ENCODE measurements around the gene ZFP1.

ZFP1 gene

DNA sequence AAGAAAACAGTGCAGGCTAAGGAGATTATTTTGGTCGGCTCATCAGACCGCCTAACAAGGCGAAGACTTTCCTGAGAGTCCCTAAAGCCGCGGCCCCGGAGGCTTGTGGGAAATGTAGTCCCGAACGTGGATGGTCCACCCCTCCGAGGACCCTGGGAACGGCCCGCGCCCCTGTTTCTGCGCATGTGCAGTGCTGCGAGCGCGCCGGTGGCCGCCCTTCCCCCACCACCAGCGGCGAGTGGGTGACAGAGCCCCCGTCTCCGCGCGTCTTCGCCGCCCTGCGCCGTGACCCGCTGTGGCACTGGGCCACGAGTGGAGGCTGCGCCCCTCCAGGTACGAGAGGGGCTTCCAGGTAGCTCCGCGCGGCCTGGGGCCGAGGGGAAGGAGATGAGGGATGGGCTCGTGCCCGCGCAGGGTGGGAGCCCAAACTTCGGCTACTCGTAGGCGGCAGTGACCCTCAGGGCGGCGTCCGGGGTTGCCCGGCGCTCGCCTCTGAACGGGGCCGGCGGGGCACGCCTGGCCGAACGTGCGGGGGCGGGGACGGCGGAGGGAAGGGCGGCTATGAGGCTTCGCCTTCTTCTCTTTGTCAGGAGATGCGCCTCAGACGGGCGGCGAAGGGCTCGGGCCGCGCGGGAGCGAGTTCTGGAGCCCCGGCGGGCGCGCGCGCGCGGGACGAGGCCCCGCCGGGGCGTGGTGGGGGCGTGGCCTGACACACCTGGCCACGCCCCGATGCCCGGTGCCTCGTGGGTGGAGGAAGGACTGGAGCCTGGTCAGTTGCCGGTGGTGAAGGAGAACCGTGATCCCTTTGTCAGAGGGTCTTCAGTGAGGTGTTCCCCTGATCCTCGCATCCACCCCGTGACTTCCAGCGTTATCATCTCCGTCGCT lies at the start of gene ZFP1:
ZFP1 (plus strand) TSS at position 214 of the 885 bp plus-strand sequence. CDS start 4,428 bp downstream, outside the sequence.
- Mint-ChIP-seq H3K4me1 (peaks cover 5% of the 10 kb centered on the region), H3K27me3 (ENCODE audit: low read depth, poor library complexity) (peaks cover 2% of the 10 kb centered on the region), H3K36me3 (ENCODE audit: low read depth) (peaks cover 47% of the 10 kb centered on the region), H3K27ac (peak within 1 kb of the TSS; percentile 93), H3K4me3 (peak within 1 kb of the TSS; percentile 93), H3K9me3 (peaks cover 74% of the 10 kb centered on the region)
- peak; percentile 96 for DNase-seq
- TF ChIP-seq, protein P1, sequence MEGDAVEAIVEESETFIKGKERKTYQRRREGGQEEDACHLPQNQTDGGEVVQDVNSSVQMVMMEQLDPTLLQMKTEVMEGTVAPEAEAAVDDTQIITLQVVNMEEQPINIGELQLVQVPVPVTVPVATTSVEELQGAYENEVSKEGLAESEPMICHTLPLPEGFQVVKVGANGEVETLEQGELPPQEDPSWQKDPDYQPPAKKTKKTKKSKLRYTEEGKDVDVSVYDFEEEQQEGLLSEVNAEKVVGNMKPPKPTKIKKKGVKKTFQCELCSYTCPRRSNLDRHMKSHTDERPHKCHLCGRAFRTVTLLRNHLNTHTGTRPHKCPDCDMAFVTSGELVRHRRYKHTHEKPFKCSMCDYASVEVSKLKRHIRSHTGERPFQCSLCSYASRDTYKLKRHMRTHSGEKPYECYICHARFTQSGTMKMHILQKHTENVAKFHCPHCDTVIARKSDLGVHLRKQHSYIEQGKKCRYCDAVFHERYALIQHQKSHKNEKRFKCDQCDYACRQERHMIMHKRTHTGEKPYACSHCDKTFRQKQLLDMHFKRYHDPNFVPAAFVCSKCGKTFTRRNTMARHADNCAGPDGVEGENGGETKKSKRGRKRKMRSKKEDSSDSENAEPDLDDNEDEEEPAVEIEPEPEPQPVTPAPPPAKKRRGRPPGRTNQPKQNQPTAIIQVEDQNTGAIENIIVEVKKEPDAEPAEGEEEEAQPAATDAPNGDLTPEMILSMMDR (IDR thresholded peaks at IDR 0.05): no peak

DNA sequence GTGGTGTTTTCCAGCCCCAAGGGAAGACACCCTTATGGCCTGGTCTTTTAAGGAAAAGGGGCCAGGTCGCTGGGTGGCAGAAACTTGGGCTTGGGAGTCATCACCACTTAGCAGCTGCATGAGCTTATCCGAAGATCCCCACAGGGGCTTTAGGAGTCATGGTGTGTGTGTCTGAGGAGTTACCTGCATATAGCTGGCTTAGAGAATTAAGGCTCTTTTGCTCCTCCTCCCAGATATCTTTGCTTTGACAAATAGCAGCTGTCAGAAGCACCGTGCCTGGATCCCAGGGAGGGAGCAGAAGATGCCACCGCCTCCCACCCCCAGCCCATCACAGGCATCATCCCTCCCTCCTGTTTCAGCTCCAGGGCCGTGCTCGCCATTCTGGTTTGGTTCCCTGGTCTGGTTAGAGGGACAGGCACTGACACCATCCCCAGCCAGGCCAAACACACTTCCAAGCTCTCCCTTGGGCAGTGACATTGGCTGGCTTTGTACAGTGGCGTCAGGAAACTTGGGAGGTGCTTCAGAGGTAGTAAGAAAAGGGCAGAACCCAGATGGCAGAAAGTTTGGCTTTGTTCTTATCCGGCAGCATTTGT lies 49.2 kb upstream of the ZFP1 start:
- Mint-ChIP-seq H3K4me1 (peaks cover 35% of the 10 kb centered on the region), H3K27me3 (ENCODE audit: low read depth, poor library complexity) (peaks cover under 1% of the 10 kb centered on the region), H3K27ac (peak overlapping the region; percentile 51), H3K36me3 (ENCODE audit: low read depth) (peaks cover 25% of the 10 kb centered on the region), H3K9me3 (no peaks in the 10 kb centered on the region), H3K4me3 (no peak overlapping the region)
- no peak for DNase-seq
- TF ChIP-seq, protein P1 (IDR thresholded peaks at IDR 0.05): no peak

DNA sequence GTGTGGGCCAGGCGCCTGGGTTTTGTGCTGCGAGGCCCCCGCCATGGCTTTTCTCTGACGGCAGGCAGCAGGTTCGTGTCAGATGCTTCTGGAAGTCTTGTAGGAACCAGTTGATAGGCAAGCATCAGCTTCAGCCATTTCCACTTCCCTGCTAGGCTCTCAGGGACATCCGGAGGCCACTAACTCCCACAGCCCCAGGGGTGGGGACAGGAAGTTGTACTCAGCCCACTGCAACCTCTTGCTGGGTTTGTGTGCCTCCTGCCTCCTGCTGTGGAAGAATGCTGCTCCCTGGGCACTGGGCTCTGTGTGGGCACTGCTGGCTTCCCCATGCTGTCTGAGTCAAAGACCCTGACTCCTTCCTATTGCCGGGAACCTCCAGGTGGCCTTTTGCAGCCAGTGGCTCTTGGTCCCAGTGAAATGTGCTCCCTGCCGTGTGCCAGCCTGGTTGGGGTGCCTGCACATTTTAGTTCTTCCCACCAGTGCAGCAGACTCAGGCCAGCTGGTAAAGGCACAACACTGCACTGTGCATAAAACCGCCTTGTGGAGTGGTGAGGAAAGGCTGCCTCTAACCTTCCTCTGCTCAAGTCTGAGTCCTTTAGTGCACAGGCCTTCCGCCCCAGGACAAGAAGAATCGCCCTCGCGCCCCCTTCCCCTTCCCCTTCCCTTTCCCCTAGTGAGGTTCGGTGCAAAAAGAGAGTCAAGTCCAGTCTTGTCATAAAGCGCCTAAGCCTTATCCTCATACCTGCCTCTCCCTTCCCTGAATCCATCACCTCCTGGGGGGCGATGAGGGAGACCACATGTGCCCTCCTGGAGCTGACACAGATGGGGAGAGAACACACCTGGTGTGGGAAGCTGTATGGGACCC lies 48.4 kb upstream of the ZFP1 start:
- H3K9me3 Mint-ChIP-seq: no peaks in the 10 kb centered on the region
- H3K4me3 Mint-ChIP-seq: no peak overlapping the region

DNA sequence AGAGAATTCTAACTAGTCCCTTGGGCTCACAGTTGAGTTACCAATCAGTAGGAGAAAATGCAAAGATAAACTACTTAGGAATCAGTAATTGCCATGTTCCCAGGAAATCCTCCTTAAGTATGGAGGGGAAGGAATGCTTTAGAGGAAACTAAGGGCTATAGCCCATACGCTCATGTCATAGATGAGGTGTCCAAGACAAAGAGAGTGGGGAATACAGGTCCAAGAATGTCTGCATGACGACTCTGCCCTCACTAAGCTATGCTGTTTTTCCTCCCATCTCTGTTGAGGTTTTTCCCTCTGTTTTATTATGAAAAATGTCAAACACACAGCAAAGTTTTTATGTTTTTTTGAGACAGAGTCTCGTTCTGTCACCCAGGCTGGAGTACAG lies 47.7 kb upstream of the ZFP1 start:
- H3K27me3 Mint-ChIP-seq (ENCODE audit: low read depth, poor library complexity): peaks cover 3% of the 10 kb centered on the region
- no peak overlapping the region for H3K4me3 Mint-ChIP-seq
- H3K27ac Mint-ChIP-seq: peak overlapping the region; percentile 48
- H3K4me1 Mint-ChIP-seq: peaks cover 44% of the 10 kb centered on the region
- DNase-seq: no peak
- TF ChIP-seq, protein P1 (IDR thresholded peaks at IDR 0.05): no peak
- H3K36me3 Mint-ChIP-seq (ENCODE audit: low read depth): peaks cover 31% of the 10 kb centered on the region
- H3K9me3 Mint-ChIP-seq: no peaks in the 10 kb centered on the region

More for the DNA sequence above, 48.4 kb upstream of the ZFP1 start:
- Mint-ChIP-seq H3K36me3 (ENCODE audit: low read depth) (peaks cover 31% of the 10 kb centered on the region), H3K27me3 (ENCODE audit: low read depth, poor library complexity) (peaks cover 3% of the 10 kb centered on the region), H3K27ac (peak overlapping the region; percentile 51), H3K4me1 (peaks cover 41% of the 10 kb centered on the region)
- TF ChIP-seq, protein P1 (IDR thresholded peaks at IDR 0.05): no peak
- DNase-seq: no peak

DNA sequence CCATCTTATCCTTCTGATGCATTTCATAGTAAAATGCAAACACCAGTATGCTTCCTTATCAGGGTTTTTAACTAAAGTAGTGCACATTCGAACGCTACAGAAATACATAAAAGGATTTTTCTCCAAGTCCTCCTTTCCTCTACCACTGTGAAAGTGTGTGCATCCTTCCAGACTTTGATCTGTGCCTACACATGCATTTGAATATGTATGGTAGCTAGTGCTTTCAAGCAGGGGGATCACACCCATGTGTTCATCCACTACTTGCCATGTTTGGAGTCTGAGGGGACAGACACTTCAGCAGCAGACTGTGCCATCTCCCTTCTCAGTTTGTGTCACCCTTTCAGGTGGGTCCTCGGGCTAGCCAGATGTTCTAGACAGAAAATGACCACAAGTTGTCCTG lies 46.7 kb upstream of the ZFP1 start:
- H3K9me3 Mint-ChIP-seq: no peaks in the 10 kb centered on the region
- H3K27ac Mint-ChIP-seq: no peak overlapping the region
- no peak overlapping the region for H3K4me3 Mint-ChIP-seq
- H3K36me3 Mint-ChIP-seq (ENCODE audit: low read depth): peaks cover 26% of the 10 kb centered on the region
- TF ChIP-seq, protein P1 (IDR thresholded peaks at IDR 0.05): no peak
- peaks cover 3% of the 10 kb centered on the region for H3K27me3 Mint-ChIP-seq (ENCODE audit: low read depth, poor library complexity)
- H3K4me1 Mint-ChIP-seq: peaks cover 51% of the 10 kb centered on the region
- DNase-seq: no peak
